Tibial nerve (tissue), 4 donors: Measurements from ENCODE around the gene SLC43A1. TPM values are rescaled to one million over a fixed set of nuclear protein-coding genes. Genes with fewer than 3 reads are reported as not detected.

Experiments used
- DNase-seq, 2 donors: peaks; one replicate each; pipeline ENCODE4 v3.0.0-alpha.2; 2019; ENCODE audit warnings: low spot score in 2 of 2
- H3K27ac ChIP-seq, 4 donors: fragments of 200-600 bp; sonication (generic) in 3 of 4; one replicate each; pipeline ENCODE4 v1.5.1; 2017 to 2019; ENCODE audit warnings: mild to moderate bottlenecking in 1 of 4
- H3K27me3 ChIP-seq, 2 donors: fragments of 200-600 bp; sonication (generic) in 1 of 2; one replicate each; pipeline versions ENCODE4 v1.5.1 to v1.6.0; 2017 to 2019
- H3K36me3 ChIP-seq, 3 donors: fragments of 200-600 bp; sonication (generic); one replicate each; pipeline ENCODE4 v1.5.1; 2018 to 2019
- H3K4me1 ChIP-seq, 4 donors: fragments of 200-600 bp; sonication (generic) in 3 of 4; one replicate each; pipeline ENCODE4 v1.5.1; 2017 to 2019
- H3K4me3 ChIP-seq, 4 donors: fragments of 200-600 bp; sonication (generic) in 3 of 4; one replicate each; pipeline ENCODE4 v1.5.1; 2017 to 2019; ENCODE audit warnings: mild to moderate bottlenecking in 1 of 4, moderate library complexity in 1 of 4
- H3K9me3 ChIP-seq, 4 donors: fragments of 200-600 bp; sonication (generic) in 3 of 4; one replicate each; pipeline ENCODE4 v1.5.1; 2017 to 2019
- CTCF ChIP-seq, 5 experiments: fragments of 200-600 bp in 3 of 5; fragments of 450-650 bp in 2 of 5; sonication (generic) in 3 of 5; IDR thresholded peaks; one replicate each; pipeline ENCODE4 v1.5.1; 2016 to 2019; ENCODE audit warnings: antibody characterized with exemption in 5 of 5, mild to moderate bottlenecking in 3 of 5, moderate library complexity in 2 of 5
- EP300 ChIP-seq, 2 donors: sonication (generic); formaldehyde crosslinking; IDR thresholded peaks; one replicate each; pipeline ENCODE4 v1.6.1; 2017; ENCODE audit warnings: antibody characterized with exemption in 2 of 2, mild to moderate bottlenecking in 1 of 2
- POLR2A ChIP-seq, 2 donors: fragments of 450-650 bp; IDR thresholded peaks; one replicate each; pipeline ENCODE4 v1.6.1; 2017; ENCODE audit warnings: antibody characterized with exemption in 2 of 2, mild to moderate bottlenecking in 2 of 2, moderate library complexity in 2 of 2
- WGBS, 2 donors: methylation state at CpG; one replicate each; pipeline ENCODE4 v1.1.5; 2018; 5-methylcytosine and 5-hydroxymethylcytosine counted together
- total RNA-seq, 4 donors: library from RNA; depleted of rRNA; stranded (reverse); fragments of >200 nt; gene quantifications; one replicate each; pipeline ENCODE4 v1.1.0, GENCODE V29; 2016

The SLC43A1 gene
- total RNA-seq, 4 donors from 2014 or later = 35.8 to 47.3 (median 42.4) TPM

DNA sequence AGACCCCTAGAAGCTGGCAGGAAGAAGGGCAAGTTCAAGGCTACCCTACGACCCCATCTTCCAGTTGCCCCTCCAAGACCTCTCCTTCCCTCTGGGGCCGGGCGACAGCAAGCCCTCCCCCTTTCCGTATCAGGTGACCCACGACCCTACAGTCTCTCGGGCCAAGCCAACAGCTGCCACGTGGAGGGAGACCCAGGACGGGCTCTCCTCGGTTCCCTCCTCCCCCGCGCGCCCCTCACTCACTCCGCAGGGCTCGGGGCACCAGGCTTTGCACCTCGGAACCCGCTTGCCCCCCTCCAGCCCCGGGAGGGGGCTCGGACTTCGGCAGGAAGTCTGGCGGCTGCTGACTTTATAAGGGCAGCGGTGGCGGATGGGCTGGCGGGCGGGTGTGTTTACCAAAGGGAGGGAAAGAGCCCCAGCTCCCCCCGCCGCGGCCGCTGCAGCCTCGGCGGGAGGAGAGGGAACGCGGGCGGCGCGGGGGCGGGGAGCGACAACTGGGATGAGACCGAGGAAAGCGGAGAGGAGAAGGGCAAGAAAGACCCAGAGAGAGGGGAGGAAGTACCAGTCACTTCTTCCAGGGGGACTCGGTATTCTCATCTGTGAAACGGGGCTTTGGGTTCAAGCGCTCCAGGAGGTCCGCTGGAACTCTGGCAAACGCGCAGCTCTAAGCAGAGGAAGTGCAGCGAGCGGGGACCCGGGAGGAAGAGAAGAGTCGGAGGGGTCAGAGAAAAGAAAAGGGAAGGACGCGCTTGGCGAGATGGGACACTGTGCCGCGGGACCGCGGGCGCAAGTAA is 767 bp downstream of the SLC43A1 start:
- WGBS, 2 donors = 0 to 1% methylated on average over 46 to 57 of the region's 57 CpGs
- Histone ChIP-seq H3K27me3 (no peaks in the 10 kb centered on the region), H3K9me3 (no peaks in the 10 kb centered on the region), H3K27ac (peak overlapping the region; percentile 3 to 83 (median 58)), H3K36me3 (no peaks in the 10 kb centered on the region), H3K4me3 (peak overlapping the region; percentile 65 to 78 (median 69)), H3K4me1 (peaks cover 0 to 22% (median 6%) of the 10 kb centered on the region in 4 donors)
- peak; percentile 43 to 49 for DNase-seq
- TF ChIP-seq EP300 (IDR thresholded peaks at IDR 0.05) = no peak
- no peak for TF ChIP-seq CTCF (IDR thresholded peaks at IDR 0.05)
- TF ChIP-seq POLR2A (IDR thresholded peaks at IDR 0.05) = no peak

GRCh38 chr11:57513911-57514537 is 1.5 kb downstream of the SLC43A1 start:
- H3K27me3 ChIP-seq = no peaks in the 10 kb centered on the region
- no peaks in the 10 kb centered on the region for H3K9me3 ChIP-seq
- 7 to 34% methylated on average over 8 to 11 of the region's 35 CpGs for WGBS, 2 donors
- peaks cover 0 to 22% (median 6%) of the 10 kb centered on the region in 4 donors for H3K4me1 ChIP-seq
- DNase-seq = peak in 1 of 2 donors; percentile 20
- no peaks in the 10 kb centered on the region for H3K36me3 ChIP-seq
- H3K4me3 ChIP-seq = peak overlapping the region; percentile 65 to 78 (median 69)
- no peak for TF ChIP-seq CTCF (IDR thresholded peaks at IDR 0.05)
- TF ChIP-seq EP300 (IDR thresholded peaks at IDR 0.05) = peak in 1 of 2 donors; percentile 1
- TF ChIP-seq POLR2A (IDR thresholded peaks at IDR 0.05) = no peak
- H3K27ac ChIP-seq = peak overlapping the region; percentile 3 to 83 (median 58)

DNA sequence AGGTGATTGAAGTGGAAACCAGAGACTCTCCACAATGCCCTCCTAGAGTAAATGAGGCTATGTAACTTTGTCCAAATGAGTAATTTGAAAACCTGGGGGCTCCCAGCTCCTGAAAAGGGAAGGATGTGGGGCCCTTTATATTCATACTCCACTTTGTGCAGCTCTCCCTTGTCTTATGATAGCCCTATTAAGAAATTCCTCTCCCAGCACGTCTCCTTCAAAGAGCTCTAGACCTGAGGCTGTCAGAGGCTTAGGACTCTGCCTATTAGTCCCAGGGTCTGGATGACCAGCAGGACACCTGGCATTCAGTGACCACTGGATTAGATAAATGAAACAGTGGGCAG is 2.1 kb downstream of the SLC43A1 start:
- no peaks in the 10 kb centered on the region for H3K27me3 ChIP-seq
- DNase-seq = no peak
- H3K36me3 ChIP-seq = no peaks in the 10 kb centered on the region
- peak overlapping the region in 1 of 4 donors; percentile 83 for H3K27ac ChIP-seq
- TF ChIP-seq EP300 (IDR thresholded peaks at IDR 0.05) = no peak
- no peak for TF ChIP-seq POLR2A (IDR thresholded peaks at IDR 0.05)
- TF ChIP-seq CTCF (IDR thresholded peaks at IDR 0.05) = no peak
- no peaks in the 10 kb centered on the region for H3K9me3 ChIP-seq
- peaks cover 0 to 22% (median 6%) of the 10 kb centered on the region in 4 donors for H3K4me1 ChIP-seq
- H3K4me3 ChIP-seq = peak overlapping the region in 1 of 4 donors; percentile 78
- WGBS, 2 donors = 28 to 50% methylated on average over 1 of the region's 1 CpG

- peak overlapping the region in 1 of 4 donors; percentile 83 for H3K27ac ChIP-seq
These were observed 2.7 kb downstream of the SLC43A1 start for GRCh38 chr11:57512646-57513451.

More at GRCh38 chr11:57512646-57513451, 2.7 kb downstream of the SLC43A1 start:
- peaks cover 0 to 22% (median 6%) of the 10 kb centered on the region in 4 donors for H3K4me1 ChIP-seq
- no peaks in the 10 kb centered on the region for H3K9me3 ChIP-seq
- TF ChIP-seq EP300 (IDR thresholded peaks at IDR 0.05) = no peak
- no peak for TF ChIP-seq CTCF (IDR thresholded peaks at IDR 0.05)
- no peak for TF ChIP-seq POLR2A (IDR thresholded peaks at IDR 0.05)
- no peaks in the 10 kb centered on the region for H3K27me3 ChIP-seq
- no peaks in the 10 kb centered on the region for H3K36me3 ChIP-seq
- WGBS, 2 donors = 79 to 80% methylated on average over 12 of the region's 12 CpGs
- no peak overlapping the region for H3K4me3 ChIP-seq
- DNase-seq = no peak
